ENCODE measurements around the gene HPCA.

Gene HPCA

DNA sequence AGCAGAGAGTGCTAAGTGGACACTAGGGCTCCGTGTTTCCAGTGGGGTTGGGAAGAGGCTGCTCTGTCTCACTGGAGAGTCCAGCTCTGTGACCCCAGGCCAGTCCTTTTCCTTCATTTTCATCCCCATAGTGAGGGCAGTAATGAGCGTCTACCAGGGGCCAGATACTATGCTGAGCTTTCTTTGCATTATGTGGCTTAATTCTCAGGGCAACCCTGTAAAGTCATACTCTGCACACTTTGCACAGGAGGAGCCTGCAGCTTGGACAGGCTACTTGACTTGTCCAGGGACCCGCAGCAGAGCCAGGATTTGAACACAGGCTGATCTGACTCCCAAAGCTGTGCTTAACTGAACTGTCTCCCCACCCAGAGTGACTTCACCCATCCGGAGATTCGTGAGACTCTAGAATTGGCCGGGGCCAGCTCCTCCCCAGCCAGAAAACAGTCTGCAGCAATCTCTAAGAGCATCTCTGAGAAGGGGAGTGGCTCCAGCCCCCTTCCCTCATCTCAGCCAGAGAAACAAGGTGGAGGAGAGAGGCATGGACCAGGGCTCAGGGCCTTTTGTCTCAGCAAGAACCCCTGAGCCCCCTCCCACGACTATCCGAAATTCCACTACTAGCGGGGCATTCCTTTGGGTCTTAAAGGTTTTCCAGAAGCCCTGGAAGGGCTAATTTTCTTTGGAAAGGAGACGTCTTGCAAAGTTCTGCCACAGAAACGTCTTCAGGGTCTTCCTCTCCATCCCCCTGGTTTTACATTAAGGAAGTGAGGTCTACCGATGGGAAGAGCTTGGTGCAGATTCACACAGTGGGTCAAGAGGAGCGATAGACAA lies 14.7 kb upstream of the HPCA start:
- DNase-seq (ENCODE audit: low read depth): no peak

DNA sequence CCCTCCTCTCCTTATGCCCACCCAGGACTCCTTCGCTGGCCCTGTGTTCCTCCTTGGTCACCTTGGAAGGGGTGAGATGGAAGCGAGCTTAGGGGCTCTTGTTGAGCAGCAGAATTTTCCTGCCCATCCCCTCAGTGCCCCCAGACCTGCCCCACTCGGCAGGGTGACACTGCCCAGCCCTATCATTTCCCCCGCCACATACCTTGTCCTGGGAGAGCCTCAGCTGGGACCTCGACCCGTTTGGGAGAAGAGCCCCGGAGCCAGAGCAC lies 14.2 kb upstream of the HPCA start:
- DNase-seq (ENCODE audit: low read depth): no peak

DNA sequence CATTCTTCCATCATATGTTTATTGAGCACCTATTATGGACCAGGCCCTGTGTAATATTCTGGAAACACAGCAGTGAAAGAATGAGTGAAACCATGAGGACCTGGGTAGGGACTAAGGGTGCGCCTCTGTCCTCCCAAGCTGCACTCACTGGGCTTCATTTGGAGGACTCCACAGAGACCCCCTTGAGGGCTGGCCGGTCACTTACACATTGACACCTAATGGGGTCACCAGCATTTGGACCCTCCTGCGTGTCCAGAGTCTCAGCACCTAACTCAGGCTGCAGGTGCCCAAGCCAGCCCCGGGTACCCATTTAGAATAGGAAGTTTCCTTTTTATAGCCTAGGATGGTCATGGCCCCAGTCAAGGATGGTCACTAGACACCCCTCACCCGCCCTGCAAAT lies 12.8 kb upstream of the HPCA start:
- DNase-seq (ENCODE audit: low read depth): no peak

DNA sequence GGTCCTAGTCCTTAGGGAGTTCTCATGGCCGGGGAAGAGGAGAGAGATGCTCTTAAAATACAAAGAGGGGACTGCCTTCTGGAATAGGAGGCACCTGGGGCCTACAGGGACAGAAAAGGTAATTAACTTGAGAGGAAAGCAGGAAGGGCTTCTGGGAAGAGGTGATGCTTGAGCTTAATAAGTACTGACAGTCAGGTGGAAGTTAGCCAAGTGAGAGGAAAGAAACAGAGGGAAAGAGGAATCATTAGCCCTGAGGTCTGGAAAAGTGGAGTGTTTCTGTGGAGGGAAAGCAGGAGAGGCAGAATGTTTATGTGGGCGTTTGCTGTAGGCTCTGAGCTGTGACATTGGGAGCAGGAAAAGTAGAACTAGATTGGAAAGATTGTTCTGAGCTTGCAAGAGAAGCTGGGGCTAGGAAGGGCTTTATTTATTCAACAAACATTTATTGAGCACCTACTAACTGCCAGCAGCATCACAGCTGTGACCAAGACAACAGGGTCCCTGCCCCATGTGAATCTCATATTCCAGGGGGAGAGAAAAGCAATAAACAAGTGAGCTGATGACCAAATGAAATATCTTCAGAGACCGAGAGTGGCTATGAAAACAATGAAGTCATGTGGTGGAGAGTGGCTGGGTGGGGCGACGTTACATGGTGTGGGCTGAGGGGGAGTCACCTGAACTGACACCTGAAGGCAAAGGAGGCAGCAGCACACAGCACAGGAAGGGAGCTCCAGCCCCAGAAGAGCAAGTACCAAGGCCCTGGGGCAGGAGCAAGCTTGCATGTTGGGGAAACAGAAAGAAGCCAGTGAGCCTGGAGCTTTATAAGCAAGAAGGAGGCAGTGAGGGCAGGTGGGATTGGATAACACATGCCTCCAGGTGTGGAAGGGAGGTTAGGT lies 11.2 kb upstream of the HPCA start:
- DNase-seq (ENCODE audit: low read depth): no peak

DNA sequence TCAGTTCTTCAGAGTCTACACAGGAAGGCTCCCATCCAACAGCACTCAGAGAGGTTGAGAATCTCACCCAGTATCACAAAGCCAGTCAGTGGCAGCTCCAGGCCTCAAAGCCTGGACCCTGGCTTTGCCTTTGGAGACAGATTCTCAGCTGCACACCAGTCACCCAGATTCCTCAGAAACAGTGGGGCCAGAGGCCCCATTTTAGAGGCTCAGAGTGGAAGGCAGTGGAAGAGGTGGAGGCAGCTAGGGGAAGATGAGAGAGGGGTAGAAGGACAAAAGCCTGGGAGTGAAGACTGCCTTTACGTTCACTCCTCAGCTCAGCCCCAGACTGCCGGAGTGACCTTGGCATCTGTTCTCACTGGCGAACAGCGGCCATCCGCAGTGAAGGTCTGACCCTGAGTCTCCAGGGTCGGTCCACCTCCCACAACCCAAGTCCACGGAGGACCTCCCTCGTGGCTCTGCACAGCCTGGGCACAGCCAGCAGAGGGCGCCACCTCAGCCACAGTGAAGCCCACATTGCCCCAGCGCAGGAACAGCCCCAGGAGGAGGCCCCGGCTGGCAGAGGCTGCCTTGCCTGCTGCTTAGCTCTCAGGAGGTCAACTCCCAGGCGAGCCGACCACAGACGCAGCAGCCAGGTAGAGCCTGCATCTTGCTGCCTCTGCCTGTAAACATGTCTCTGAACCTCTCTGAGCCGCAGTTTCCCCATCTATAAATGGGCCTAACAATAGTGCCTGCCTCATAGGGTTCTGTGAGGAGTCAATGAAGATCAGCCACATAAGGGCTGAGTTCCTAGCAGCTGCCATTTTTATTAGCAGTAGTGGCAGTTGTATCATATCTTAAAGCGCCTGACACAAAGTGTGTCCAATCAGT lies 9.7 kb upstream of the HPCA start:
- DNase-seq (ENCODE audit: low read depth): peak; percentile 41

DNA sequence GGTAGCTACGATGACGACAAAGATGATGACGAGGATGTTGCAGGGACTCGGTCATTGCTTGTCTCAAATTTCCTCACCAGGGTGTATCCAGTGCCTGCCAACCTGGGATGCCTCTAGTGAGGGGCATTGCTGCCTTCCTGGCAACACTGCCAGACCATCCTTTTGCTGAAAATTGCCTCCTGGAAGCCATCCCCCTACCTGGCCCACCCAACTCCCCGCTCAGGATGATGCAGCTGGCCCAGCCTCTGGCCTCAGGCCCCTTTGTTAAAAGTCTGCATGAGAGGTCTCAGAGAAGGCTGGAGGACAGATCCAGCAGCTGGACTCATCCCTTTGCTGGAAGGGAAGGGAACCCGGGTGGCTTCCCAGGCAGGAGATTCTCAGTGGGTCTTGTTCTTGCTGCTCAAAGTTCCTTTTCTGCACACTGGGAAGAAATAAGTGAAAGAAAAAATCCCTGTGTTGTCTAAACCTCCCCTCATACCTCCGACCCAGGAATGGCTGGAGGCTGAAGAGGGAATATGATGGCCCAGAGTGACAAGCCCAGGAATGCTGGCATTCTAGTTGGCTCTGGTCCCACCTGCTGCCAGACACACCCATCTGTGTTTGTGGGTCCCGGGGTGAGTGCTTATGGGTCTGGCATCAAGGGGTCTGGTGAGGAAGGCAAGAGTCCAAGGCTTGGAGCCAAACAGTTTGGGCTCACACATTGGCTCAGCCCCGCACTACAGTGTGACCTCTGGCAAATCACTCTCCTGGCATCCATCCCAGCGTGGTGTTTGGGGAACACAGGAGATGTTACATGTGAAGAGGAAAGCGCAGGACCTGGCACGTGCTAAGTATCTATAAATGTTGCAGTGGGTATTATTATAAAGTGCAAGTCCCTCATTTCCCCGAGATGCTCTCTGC lies 8.8 kb upstream of the HPCA start:
- DNase-seq (ENCODE audit: low read depth): no peak

DNA sequence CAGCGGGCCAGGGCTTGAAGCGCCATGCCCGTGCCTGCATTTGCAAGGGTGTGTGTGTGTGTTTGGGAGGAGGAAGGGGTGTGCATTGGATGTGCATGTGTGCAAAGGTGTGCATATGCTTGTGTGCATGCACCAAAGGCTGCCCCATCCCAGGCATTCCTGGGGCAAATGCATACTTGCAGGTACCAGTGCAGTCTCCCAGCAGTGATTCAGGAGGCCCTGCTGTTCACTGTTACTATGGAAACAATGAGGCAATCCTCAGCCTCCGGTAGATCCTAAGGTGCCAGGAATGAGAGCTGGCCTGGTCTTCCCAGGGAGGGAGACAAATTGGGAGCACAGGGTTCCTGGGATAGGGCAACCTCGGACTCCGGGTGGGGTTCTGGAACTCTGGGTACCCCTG lies 8.1 kb upstream of the HPCA start:
- DNase-seq (ENCODE audit: low read depth): no peak

DNA sequence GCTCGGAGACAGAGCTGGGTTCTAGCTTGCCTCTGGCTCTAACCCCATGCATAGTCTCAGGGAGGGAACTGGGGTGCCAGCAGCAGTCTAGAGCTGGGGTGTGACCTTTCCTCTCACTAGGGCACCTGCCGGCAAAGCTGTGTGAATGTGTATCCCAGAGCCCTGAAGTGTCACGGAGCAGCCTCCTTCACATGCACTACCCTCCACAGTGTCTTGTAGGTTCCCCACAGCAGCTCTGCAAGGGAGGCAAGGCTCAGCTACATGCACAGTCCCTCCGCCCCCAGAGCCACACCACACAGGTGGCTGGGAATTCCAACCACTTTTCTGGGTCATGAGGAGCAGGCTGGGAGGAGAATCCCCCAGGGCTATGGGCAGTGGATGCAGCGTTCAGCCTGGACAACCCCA lies 7.7 kb upstream of the HPCA start:
- DNase-seq (ENCODE audit: low read depth): no peak

DNA sequence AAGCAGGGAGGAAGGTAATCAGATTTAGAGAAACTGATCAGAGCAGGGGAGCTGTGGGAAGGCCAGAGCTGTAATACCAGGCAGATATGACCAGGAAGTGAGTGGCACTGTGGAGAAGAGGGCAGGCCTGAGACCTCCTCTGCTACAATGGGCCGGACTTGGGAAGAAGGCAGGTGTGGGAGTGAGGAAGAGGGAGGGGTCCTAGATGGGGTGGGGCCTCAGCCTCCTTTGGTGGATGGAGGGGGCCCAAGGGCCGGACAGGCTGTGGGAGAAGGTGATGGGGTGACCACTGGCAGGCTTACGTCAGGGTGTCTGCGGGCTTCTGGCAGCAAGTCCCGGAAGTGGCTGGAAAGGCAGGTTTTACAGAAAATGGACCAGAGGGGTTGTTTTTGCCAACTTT lies 5.0 kb upstream of the HPCA start:
- DNase-seq (ENCODE audit: low read depth): no peak

DNA sequence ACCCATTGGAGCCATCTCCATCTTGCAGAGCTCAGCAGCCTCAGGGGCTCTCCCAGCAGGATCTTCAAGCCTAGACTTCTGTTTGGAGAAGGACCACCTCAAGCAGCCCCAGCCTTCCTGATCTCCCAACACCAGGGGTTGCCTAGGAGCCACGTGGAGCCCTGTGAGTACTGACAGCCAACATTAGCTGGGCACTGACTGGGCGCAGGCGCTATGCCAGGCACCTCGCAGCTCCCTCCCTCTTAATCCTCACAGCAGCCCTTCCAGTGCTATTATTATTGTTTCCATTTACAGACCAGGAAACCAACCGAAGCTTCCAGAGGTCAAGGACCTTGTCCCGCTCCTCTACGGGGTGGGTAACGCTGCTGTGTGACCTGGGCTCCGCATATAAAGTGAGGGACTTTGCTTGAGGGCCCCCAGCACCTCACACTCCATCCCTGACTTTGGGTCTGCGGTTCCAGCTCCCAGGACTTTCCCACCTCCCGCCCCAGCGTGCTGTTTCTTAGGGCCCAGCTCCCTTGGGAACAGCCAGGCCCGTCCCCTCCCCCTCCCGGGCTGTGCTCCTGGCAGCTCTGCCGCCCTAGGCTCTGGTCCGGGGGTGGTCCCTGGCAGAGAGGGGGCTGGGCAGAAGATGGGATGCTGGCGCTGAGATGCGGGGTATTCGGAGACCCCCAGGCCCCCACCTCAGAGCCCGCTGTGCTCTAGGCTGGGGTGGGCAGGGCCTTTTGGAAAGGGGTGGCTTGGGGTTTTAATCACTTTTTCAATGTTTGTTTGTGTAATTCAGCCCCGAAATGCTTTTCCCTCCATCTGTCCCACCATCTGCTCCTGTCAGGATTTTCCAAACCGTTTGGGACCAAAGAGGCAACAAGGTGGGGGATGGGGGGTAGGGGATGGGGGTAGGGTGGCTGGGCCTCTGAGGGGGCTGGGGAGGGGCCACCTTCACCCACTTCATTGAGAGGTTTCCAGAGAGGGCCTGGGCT lies 4.1 kb upstream of the HPCA start:
- no peak for DNase-seq (ENCODE audit: low read depth)

DNA sequence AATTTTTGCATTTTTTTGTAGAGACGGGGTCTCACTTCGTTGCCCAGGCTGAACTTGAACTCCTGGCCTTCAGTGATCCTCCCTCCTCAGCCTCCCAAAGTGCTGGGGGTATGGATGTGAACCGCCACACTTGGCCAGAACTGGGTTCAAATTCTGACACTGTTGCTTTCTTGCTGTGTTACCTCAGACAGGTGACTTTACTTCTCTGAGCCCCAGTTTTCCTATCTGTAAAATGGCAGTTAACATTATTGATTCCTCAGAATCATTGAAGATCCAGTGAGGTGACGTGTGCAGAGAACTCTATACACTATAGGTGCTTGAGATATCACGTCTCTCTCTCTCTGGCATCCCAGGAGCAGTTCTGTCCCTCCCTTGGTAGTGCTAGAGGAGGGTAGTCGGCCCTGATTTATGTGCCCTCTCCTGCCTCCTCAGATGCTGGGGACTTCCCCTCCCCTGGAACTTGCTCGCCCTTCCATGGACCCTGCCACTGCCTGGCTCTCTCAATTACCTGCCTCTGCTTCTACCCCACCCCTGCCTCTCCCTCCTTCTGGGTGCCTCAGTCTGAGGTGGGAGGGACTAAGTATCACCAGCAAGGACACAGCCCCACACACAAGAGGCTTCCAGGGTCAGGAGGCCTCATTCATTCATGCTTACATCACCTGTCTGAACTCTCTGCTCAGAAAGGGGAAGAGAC lies 2.8 kb upstream of the HPCA start:
- no peak for DNase-seq (ENCODE audit: low read depth)

DNA sequence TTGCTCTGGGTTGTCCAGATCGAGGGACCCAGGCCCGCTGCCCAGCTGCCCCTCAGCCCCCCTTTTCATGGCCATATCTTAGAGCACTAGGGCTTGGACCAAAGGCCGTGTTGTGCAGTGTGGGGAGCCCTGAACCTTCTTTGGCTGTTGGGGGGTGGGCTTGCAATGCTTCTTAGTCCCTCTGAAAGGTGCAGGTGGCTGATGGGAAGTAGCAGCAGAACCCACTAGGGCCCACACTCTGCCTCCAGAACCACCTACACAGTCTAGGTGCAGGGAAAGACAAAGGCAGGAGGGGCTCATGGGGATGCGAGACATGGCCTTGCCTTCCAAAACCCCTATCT lies 2.3 kb upstream of the HPCA start:
- DNase-seq (ENCODE audit: low read depth): no peak

DNA sequence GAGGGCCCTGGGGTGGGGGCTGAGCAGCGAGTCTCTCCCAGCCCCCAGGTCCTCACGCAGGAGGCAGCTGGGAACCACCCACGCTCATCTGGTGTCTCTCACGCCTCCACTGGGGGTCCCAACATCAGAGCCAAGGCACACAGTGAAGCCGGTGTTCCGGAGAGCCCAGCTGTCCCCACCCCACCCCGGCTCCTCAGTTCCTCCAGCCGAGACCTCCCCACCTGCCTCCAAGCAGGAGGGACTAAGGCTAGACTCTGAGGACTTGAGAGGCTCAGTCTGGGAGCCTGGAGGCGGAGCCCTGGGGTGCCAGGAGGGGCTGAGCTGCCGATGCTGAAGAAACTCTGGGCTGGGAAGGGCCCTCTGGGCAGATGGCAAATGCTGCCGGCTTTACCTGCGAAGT lies 1.6 kb upstream of the HPCA start:
- DNase-seq (ENCODE audit: low read depth): no peak

DNA sequence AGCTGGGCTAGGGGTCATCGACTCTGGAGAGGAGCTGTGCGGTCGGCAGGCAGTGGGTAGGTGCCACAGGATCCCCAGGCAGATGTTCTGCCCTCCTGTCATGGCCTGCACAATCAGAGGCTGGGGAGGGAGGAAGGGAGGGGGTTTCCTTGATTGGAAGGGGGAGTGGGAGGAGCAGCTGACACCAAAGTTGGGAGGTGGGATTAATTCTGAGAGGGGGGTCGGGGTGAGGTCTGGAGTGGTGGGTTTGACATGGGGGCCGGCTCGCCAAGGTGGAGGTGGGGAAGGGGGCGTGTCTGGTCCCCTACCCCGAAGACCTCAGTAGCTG lies 651 bp upstream of the HPCA start:
- no peak for DNase-seq (ENCODE audit: low read depth)

DNA sequence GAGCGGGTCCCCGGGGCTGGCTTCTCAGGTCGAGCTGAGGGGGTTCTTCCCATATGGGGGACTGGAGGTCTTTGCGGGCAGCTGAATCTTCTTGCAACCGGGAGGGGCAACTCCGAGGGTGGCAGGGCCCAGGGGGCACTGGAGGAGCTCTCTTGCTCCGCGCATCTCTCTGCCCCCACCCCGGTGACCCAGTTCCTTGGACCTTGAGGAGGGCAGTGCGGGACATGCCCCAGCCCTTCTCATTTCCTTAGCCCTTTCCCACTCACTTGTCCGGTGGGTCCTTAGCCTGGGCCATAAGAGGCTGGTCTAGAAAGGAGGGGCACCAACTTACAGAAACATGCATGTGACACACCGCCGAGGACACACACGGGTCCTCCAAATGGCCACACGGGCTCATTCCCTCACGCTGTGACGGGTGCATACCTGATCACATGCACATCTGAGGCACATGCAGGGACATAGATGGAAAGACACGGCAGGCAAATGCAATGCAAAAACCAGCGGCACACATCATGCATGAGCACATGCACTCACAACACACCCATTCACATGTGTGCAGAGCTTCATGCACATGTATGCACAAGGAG lies 630 bp downstream of the HPCA start:
- DNase-seq (ENCODE audit: low read depth): no peak

DNA sequence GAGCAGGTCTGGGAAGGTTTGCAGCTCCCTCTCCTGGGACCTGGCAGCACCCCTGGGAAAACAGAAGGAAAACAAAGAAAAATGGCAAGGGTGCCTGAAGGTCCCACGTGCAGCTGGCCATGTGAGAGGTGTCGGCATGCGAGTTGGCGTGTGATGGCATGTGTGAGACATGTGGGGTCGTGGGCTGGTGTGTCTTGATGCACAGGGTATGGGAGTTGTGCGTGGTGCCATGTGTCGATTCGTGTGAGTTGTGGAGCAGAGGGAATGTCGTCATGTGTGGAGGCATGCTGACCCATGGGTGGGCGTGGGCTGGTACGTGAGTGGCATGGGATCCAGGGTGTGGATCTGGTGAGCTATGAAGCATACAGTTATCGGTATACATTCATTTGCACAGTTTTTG lies 1.3 kb downstream of the HPCA start:
- no peak for DNase-seq (ENCODE audit: low read depth)

DNA sequence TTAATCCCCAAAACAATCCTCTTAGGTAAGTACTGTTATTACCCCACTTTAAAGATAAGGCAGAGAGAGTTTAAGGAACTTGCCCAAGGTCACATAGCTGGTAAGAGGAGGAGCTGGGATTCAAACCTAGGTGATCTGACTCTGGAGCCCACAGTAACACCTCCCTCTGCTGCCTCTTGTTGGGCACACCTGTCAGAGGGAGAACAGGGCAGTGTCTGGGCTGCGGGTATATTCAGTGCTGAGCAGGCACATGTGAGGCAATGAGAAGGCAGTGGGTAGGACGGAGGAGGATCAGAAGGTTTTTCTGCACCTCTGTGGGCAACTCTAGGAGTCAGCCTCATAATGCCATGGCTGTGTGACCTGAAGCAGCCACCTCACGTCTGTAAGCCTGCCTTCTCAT lies 1.8 kb downstream of the HPCA start:
- DNase-seq (ENCODE audit: low read depth): no peak

DNA sequence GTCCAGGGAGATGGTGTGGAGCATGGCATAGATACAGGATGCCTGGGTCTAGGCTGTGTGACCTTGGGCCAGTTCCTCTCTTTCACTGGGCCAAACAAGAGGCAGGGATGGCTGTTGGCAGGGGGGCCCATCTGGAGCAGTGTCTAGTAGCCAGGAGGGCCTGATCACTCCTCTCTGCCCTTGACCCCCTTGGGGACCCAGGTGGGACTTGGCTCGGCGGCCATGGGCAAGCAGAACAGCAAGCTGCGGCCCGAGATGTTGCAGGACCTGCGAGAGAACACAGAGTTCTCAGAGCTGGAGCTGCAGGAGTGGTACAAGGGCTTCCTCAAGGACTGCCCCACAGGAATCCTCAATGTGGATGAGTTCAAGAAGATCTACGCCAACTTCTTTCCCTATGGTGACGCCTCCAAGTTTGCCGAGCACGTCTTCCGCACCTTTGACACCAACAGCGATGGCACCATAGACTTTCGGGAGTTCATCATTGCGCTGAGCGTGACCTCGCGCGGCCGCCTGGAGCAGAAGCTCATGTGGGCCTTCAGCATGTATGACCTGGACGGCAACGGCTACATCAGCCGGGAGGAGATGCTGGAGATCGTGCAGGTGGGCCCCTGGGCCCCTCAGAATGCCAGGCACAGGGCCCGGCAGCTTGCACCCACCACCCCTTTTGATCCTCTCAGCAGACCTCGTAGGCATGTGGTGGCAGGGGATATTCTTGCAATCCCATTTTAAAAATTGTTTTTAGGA lies 2.6 kb downstream of the HPCA start:
- no peak for DNase-seq (ENCODE audit: low read depth)

DNA sequence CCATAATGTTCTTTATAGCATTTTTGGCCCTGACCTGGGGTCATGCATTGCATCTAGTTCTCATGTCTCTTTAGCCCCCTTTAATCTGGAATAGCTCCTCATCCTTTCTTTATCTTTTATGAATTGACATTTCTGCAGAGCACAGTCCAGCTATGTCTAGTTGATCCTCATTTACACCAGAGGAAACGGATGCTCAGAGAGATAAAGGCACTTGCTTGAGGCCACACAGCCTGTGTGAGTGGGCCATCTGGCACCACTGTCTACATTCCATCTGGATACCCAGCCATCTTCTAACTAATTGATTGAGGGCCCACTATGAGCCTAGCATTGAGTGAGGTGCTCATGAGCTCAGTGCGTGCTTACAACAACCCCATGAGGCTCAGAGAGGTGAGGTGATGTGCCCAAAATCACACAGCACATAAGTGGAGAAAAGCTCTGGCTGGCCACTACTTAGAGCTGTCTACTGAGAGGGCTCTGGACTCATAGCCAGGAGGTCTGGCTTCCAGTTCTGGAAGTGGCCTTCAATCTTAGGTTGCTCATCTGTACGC lies 3.5 kb downstream of the HPCA start:
- DNase-seq (ENCODE audit: low read depth): no peak

Data from activated gamma-delta T cell treated with anti-CD3 and anti-CD28 coated beads, Interleukin-2, amount 50 U/mL, for 16 hours (primary cell).